HEK293 (cell line): Measurements from ENCODE around the gene MALL.

Source experiments
- CTCF ChIA-PET: fragments of 350-600 bp; formaldehyde crosslinking; extraction: SDS; loops from one replicate; lab custom pipeline; 2021; ENCODE audit warnings: antibody characterized with exemption; lab: Yijun Ruan, JAX
- POLR2A ChIA-PET: fragments of 300-600 bp; formaldehyde crosslinking; extraction: SDS; loops from one replicate; lab custom pipeline; 2020; ENCODE audit warnings: antibody characterized with exemption, inconsistent platforms; lab: Yijun Ruan, JAX
- H3K27ac ChIP-seq: fragments of 200-500 bp; sonication (Bioruptor generic); 2 replicates; pipeline ENCODE4 v1.5.1; 2014; ENCODE audit warnings: low read depth, low read length, control low read depth, inconsistent platforms; ENCODE audit errors: extremely low read depth
- H3K36me3 ChIP-seq, 2 experiments: fragments of 200-500 bp in 1 of 2; sonication (Bioruptor generic) in 1 of 2; 1 replicate in 1 of 2; 2 replicates in 1 of 2; pipeline ENCODE4 v1.5.1; 2014 to 2017; ENCODE audit warnings: inconsistent platforms in 2 of 2, low read length in 2 of 2; ENCODE audit not compliant: control insufficient read depth in 2 of 2, insufficient read depth in 1 of 2
- H3K4me1 ChIP-seq: fragments of 200-500 bp; sonication (Bioruptor generic); 2 replicates; pipeline ENCODE4 v1.5.1; 2014; ENCODE audit warnings: mild to moderate bottlenecking, low read length, inconsistent platforms; ENCODE audit not compliant: control insufficient read depth, insufficient read depth
- H3K4me3 ChIP-seq: 2 replicates; pipeline ENCODE4 v1.5.1; 2011; ENCODE audit warnings: low read depth, mild to moderate bottlenecking, control low read depth, low read length, moderate library complexity
- H3K9me3 ChIP-seq: fragments of 200-500 bp; sonication (Bioruptor generic); 2 replicates; pipeline ENCODE4 v1.5.1; 2014; ENCODE audit warnings: low read depth, low read length, inconsistent platforms; ENCODE audit not compliant: control insufficient read depth, insufficient read depth
- FEZF1 ChIP-seq: fragments of 450-650 bp; formaldehyde crosslinking; IDR thresholded peaks from 2 replicates; pipeline ENCODE4 v1.5.1; 2016; ENCODE audit warnings: missing biosample characterization, missing genetic modification characterization
- SETDB1 ChIP-seq: IDR thresholded peaks from one replicate; pipeline ENCODE4 v1.6.1; 2017; ENCODE audit warnings: mild to moderate bottlenecking, low read length, moderate library complexity, mixed read lengths; ENCODE audit not compliant: insufficient read length
- TCF7L2 ChIP-seq: IDR thresholded peaks from 2 replicates; pipeline ENCODE4 v1.6.1; 2011; ENCODE audit warnings: low read depth, mild to moderate bottlenecking, inconsistent platforms, low read length, moderate library complexity, borderline replicate concordance
- ZBTB21 ChIP-seq: fragments of 450-650 bp; formaldehyde crosslinking; IDR thresholded peaks from 2 replicates; pipeline ENCODE4 v1.5.1; 2017; ENCODE audit warnings: missing biosample characterization, missing genetic modification characterization
- ZBTB44 ChIP-seq: fragments of 450-650 bp; IDR thresholded peaks from 2 replicates; pipeline ENCODE4 v1.5.1; 2018; ENCODE audit warnings: missing biosample characterization, mild to moderate bottlenecking, missing genetic modification characterization
- ZBTB48 ChIP-seq: fragments of 450-650 bp; formaldehyde crosslinking; IDR thresholded peaks from 2 replicates; pipeline ENCODE4 v1.5.1; 2016; ENCODE audit warnings: missing biosample characterization, missing genetic modification characterization
- ZEB2 ChIP-seq: fragments of 450-650 bp; formaldehyde crosslinking; IDR thresholded peaks from 2 replicates; pipeline ENCODE4 v1.5.1; 2016; ENCODE audit warnings: missing biosample characterization, missing genetic modification characterization
- ZFP37 ChIP-seq: fragments of 450-650 bp; formaldehyde crosslinking; IDR thresholded peaks from 2 replicates; pipeline ENCODE4 v1.5.1; 2016; ENCODE audit warnings: missing biosample characterization, missing genetic modification characterization
- ZFP41 ChIP-seq: fragments of 450-650 bp; formaldehyde crosslinking; IDR thresholded peaks from 2 replicates; pipeline ENCODE4 v1.5.1; 2016; ENCODE audit warnings: missing biosample characterization, missing genetic modification characterization, borderline replicate concordance
- ZNF169 ChIP-seq: fragments of 450-650 bp; formaldehyde crosslinking; IDR thresholded peaks from 2 replicates; pipeline ENCODE4 v1.5.1; 2016; ENCODE audit warnings: missing biosample characterization, missing genetic modification characterization
- ZNF184 ChIP-seq: fragments of 450-650 bp; IDR thresholded peaks from 2 replicates; pipeline ENCODE4 v1.5.1; 2018; ENCODE audit warnings: missing biosample characterization, mild to moderate bottlenecking, missing genetic modification characterization
- ZNF2 ChIP-seq: fragments of 450-650 bp; formaldehyde crosslinking; IDR thresholded peaks from 2 replicates; pipeline ENCODE4 v1.5.1; 2016; ENCODE audit warnings: missing biosample characterization, missing genetic modification characterization
- ZNF211 ChIP-seq: fragments of 450-650 bp; formaldehyde crosslinking; IDR thresholded peaks from 2 replicates; pipeline ENCODE4 v1.5.1; 2016; ENCODE audit warnings: low read depth, missing biosample characterization, missing genetic modification characterization
- ZNF292 ChIP-seq: fragments of 450-650 bp; formaldehyde crosslinking; IDR thresholded peaks from 2 replicates; pipeline ENCODE4 v1.5.1; 2016; ENCODE audit warnings: low read depth, missing biosample characterization, missing genetic modification characterization, borderline replicate concordance
- ZNF366 ChIP-seq: fragments of 450-650 bp; formaldehyde crosslinking; conservative IDR thresholded peaks from 2 replicates; pipeline ENCODE4 v1.5.1; 2016; ENCODE audit warnings: missing biosample characterization, missing genetic modification characterization
- ZNF391 ChIP-seq: fragments of 450-650 bp; formaldehyde crosslinking; IDR thresholded peaks from 2 replicates; pipeline ENCODE4 v1.5.1; 2016; ENCODE audit warnings: low read depth, missing biosample characterization, missing genetic modification characterization, borderline replicate concordance
- ZNF416 ChIP-seq: fragments of 450-650 bp; formaldehyde crosslinking; IDR thresholded peaks from 2 replicates; pipeline ENCODE4 v1.5.1; 2016; ENCODE audit warnings: missing biosample characterization, missing genetic modification characterization
- ZNF521 ChIP-seq: fragments of 450-650 bp; formaldehyde crosslinking; IDR thresholded peaks from 2 replicates; pipeline ENCODE4 v1.5.1; 2017; ENCODE audit warnings: missing biosample characterization, mild to moderate bottlenecking, missing genetic modification characterization
- ZNF549 ChIP-seq: fragments of 450-650 bp; IDR thresholded peaks from 2 replicates; pipeline ENCODE4 v1.5.1; 2018; ENCODE audit warnings: missing biosample characterization, missing genetic modification characterization, mild to moderate bottlenecking, inconsistent platforms, moderate library complexity
- ZNF596 ChIP-seq: fragments of 450-650 bp; IDR thresholded peaks from 2 replicates; pipeline ENCODE4 v1.5.0; 2018; ENCODE audit warnings: missing biosample characterization, mild to moderate bottlenecking, missing genetic modification characterization, moderate library complexity
- ZNF660 ChIP-seq: fragments of 450-650 bp; IDR thresholded peaks from 2 replicates; pipeline ENCODE4 v1.5.1; 2018; ENCODE audit warnings: missing biosample characterization, mild to moderate bottlenecking, missing genetic modification characterization
- ZNF701 ChIP-seq: fragments of 450-650 bp; formaldehyde crosslinking; IDR thresholded peaks from 2 replicates; pipeline ENCODE4 v1.5.1; 2016; ENCODE audit warnings: missing biosample characterization, missing genetic modification characterization
- ZSCAN5A ChIP-seq: fragments of 450-650 bp; formaldehyde crosslinking; IDR thresholded peaks from 2 replicates; pipeline ENCODE4 v1.5.1; 2016; ENCODE audit warnings: missing biosample characterization, missing genetic modification characterization
- TF ChIP-seq, protein P1 (sequence below): fragments of 450-650 bp; formaldehyde crosslinking; IDR thresholded peaks from 2 replicates; pipeline ENCODE4 v1.5.1; 2016; ENCODE audit warnings: missing biosample characterization, missing genetic modification characterization
- TF ChIP-seq, protein P2 (sequence below): fragments of 450-650 bp; IDR thresholded peaks from 2 replicates; pipeline ENCODE4 v1.5.1; 2018; ENCODE audit warnings: missing biosample characterization, missing genetic modification characterization

Gene MALL

GRCh38 chr2:110149330-110150220 lies 34.0 kb upstream of the MALL start (continued):
- TF ChIP-seq FEZF1 (tag by site-specific recombination) (no peak), ZSCAN5A (no peak), ZNF416 (no peak)

DNA sequence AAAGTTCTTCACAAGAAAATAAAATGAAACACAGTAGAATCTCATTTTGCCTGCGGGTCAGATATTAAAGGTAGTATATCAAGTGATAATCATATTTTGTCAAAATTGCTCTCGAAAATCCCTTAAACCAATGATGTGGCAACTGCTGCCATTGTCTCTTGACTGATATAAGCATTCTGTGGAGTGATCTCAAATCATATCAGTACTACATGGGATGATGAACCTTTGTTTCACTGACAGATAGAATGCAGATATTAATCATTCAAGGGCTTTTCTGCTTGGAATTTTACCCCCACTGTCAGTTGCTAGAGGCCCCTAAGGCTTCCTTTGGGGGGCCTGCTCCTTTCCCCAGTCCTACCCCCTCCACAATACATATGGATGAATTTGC lies 31.3 kb upstream of the MALL start:
- H3K36me3 ChIP-seq = no peaks in the 10 kb centered on the region
- no peak overlapping the region for H3K27ac ChIP-seq
- CTCF ChIA-PET = interaction anchor here (0.6 kb wide), 1 partner anchor 31 kb away, joined by 3 read pairs; the partner anchor contains the start of gene MALL
- no peaks in the 10 kb centered on the region for H3K9me3 ChIP-seq
- no peak overlapping the region for H3K4me3 ChIP-seq
- TF ChIP-seq ZNF2 (no peak), ZNF169 (no peak), ZNF596 (tag by site-specific recombination) (no peak), TCF7L2 (no peak), ZNF391 (tag by site-specific recombination) (no peak), ZFP41 (tag by site-specific recombination) (no peak), ZFP37 (tag by site-specific recombination) (no peak), SETDB1 (no peak), ZNF292 (tag by site-specific recombination) (no peak), ZBTB21 (no peak)
- H3K4me1 ChIP-seq = no peaks in the 10 kb centered on the region
- POLR2A ChIA-PET = no interaction called here

DNA sequence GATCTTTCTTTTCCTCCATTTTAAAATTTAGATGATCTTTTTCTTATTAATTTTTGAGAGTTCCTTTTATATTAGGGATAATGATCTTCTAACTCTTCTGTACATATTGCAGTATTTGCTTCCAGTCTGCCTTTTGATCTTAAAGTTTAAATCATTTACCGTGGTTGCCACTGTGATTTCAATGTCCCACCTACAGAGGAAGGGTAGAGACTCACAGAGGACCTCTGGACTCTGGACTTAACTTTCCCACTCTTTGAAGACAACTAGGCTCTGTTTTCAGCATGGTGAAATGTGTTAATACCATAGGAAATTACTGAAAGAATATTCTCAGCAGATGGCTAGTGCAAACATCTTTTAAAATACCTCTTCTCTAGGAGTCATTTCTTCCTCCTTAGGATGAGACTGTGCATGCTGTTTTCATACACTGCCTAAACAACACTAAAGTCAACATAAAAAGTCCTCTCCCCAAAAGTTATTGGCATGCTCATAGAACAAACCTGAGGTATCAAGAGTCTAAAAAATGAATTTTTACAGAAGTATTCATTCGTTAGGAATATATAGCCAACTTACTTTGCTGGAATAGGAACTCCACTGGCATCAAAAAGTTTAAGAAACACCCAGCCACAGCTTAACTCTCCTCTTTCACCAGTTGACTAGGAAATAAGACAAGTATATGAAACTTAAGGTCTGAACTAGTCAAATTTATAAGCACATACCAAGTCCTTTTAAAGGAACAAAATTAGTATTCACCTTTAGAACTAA lies 30.7 kb upstream of the MALL start:
- CTCF ChIA-PET = no interaction called here
- Histone ChIP-seq H3K4me3 (no peak overlapping the region), H3K9me3 (no peaks in the 10 kb centered on the region), H3K4me1 (no peaks in the 10 kb centered on the region), H3K27ac (no peak overlapping the region), H3K36me3 (no peaks in the 10 kb centered on the region)
- TF ChIP-seq ZNF366 (tag by site-specific recombination) (no peak), ZNF660 (tag by site-specific recombination) (no peak), ZEB2 (tag by site-specific recombination) (no peak), ZBTB44 (tag by site-specific recombination) (no peak), ZNF701 (tag by site-specific recombination) (no peak), ZBTB48 (tag by site-specific recombination) (no peak), ZNF184 (tag by site-specific recombination) (no peak), ZNF521 (tag by site-specific recombination) (no peak), ZNF391 (tag by site-specific recombination) (no peak), ZNF211 (tag by site-specific recombination) (no peak), ZNF549 (tag by site-specific recombination) (no peak)
- TF ChIP-seq, protein P1, sequence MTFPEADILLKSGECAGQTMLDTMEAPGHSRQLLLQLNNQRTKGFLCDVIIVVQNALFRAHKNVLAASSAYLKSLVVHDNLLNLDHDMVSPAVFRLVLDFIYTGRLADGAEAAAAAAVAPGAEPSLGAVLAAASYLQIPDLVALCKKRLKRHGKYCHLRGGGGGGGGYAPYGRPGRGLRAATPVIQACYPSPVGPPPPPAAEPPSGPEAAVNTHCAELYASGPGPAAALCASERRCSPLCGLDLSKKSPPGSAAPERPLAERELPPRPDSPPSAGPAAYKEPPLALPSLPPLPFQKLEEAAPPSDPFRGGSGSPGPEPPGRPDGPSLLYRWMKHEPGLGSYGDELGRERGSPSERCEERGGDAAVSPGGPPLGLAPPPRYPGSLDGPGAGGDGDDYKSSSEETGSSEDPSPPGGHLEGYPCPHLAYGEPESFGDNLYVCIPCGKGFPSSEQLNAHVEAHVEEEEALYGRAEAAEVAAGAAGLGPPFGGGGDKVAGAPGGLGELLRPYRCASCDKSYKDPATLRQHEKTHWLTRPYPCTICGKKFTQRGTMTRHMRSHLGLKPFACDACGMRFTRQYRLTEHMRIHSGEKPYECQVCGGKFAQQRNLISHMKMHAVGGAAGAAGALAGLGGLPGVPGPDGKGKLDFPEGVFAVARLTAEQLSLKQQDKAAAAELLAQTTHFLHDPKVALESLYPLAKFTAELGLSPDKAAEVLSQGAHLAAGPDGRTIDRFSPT (tag by site-specific recombination) = no peak
- TF ChIP-seq, protein P2, sequence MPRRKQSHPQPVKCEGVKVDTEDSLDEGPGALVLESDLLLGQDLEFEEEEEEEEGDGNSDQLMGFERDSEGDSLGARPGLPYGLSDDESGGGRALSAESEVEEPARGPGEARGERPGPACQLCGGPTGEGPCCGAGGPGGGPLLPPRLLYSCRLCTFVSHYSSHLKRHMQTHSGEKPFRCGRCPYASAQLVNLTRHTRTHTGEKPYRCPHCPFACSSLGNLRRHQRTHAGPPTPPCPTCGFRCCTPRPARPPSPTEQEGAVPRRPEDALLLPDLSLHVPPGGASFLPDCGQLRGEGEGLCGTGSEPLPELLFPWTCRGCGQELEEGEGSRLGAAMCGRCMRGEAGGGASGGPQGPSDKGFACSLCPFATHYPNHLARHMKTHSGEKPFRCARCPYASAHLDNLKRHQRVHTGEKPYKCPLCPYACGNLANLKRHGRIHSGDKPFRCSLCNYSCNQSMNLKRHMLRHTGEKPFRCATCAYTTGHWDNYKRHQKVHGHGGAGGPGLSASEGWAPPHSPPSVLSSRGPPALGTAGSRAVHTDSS = no peak
- POLR2A ChIA-PET = no interaction called here
